GM12892 (cell line): ENCODE measurements around the gene PHPT1.

Source experiments
- POLR2AphosphoS5 ChIP-seq: IDR thresholded peaks from 2 replicates; pipeline ENCODE4 v1.6.1; 2011; ENCODE audit warnings: low read depth, low read length, control low read depth
- TAF1 ChIP-seq: IDR thresholded peaks from 2 replicates; pipeline ENCODE4 v1.6.1; 2011; ENCODE audit warnings: low read depth, mild to moderate bottlenecking, control low read depth, low read length, borderline replicate concordance

DNA sequence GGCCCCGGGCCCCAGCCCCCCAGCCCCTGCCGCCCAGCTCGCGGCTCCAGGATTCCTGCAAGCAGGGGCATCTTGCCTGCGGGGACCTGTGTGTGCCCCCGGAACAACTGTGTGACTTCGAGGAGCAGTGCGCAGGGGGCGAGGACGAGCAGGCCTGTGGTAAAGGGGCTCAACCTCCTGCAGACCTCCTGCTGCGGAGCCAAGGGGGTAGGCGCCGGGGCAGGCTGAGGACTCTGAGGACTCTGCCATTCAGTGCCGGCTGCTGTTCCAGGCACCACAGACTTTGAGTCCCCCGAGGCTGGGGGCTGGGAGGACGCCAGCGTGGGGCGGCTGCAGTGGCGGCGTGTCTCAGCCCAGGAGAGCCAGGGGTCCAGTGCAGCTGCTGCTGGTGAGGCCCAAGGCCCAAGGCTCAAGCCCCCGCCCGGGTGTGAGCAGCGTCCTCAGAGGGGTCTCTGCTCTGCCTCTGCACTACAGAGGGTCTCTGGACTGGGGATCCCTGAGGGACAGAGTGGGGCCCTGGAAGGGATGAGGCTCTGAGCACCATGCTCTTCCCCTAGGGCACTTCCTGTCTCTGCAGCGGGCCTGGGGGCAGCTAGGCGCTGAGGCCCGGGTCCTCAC lies 6.4 kb downstream of the PHPT1 start:
- TF ChIP-seq POLR2AphosphoS5 (no peak), TAF1 (no peak)
